H1 (cell line): ENCODE data around the gene SCN8A. TPM values are rescaled to one million over a fixed set of nuclear protein-coding genes. Genes with fewer than 3 reads are reported as not detected.

ENCODE experiments used
- CTCF ChIA-PET: fragments of 300-600 bp; sonication (Branson Sonifier 250); formaldehyde crosslinking; loops from one replicate; lab custom pipeline; 2021; ENCODE audit not compliant: partially characterized antibody; lab: Charles Lee
- POLR2A ChIA-PET: fragments of 300-600 bp; sonication (Branson Sonifier 250); formaldehyde crosslinking; loops from one replicate; lab custom pipeline; 2021; ENCODE audit warnings: inconsistent platforms; ENCODE audit not compliant: partially characterized antibody; lab: Charles Lee
- DNase-seq, 2 experiments: peaks; one replicate each; pipeline versions ENCODE4 v3.0.0 to v3.0.0-alpha.2; 2010 to 2022; ENCODE audit warnings: low spot score in 2 of 2, low read depth in 1 of 2, mixed read lengths in 1 of 2
- FAIRE-seq: peaks from 2 replicates; lab custom pipeline; 2011; peaks lifted over from hg19 to GRCh38; lab: Jason Lieb, UNC
- H2AFZ ChIP-seq: 2 replicates; pipeline ENCODE4 v1.8.1; 2012; ENCODE audit warnings: low read length, inconsistent platforms
- H2AK5ac ChIP-seq: 2 replicates; pipeline ENCODE4 v1.6.1; 2013; ENCODE audit warnings: low read depth, low read length
- H2BK120ac ChIP-seq: replicated peaks from 2 replicates; pipeline ENCODE3; 2013; ENCODE audit warnings: low read depth, low read length, inconsistent platforms
- H2BK12ac ChIP-seq: 2 replicates; pipeline ENCODE4 v1.6.1; 2013; ENCODE audit warnings: low read depth, low read length
- H2BK15ac ChIP-seq: 2 replicates; pipeline ENCODE4 v1.6.1; 2013; ENCODE audit warnings: low read length
- H2BK20ac ChIP-seq: 2 replicates; pipeline ENCODE4 v1.6.1; 2013; ENCODE audit warnings: low read length
- H2BK5ac ChIP-seq: 2 replicates; pipeline ENCODE4 v1.6.1; 2013; ENCODE audit warnings: low read depth, low read length
- H3K14ac ChIP-seq: 2 replicates; pipeline ENCODE4 v1.6.1; 2013; ENCODE audit warnings: inconsistent platforms; ENCODE audit not compliant: insufficient read length
- H3K18ac ChIP-seq: 2 replicates; pipeline ENCODE4 v1.6.1; 2013; ENCODE audit warnings: low read length; ENCODE audit errors: extremely low read depth
- H3K23ac ChIP-seq: 2 replicates; pipeline ENCODE4 v1.6.1; 2013; ENCODE audit warnings: inconsistent platforms; ENCODE audit not compliant: insufficient read length
- H3K23me2 ChIP-seq: 2 replicates; pipeline ENCODE4 v1.6.1; 2013; ENCODE audit warnings: low read depth, low read length
- H3K27ac ChIP-seq: 2 replicates; pipeline ENCODE4 v1.6.1; 2011; ENCODE audit warnings: low read depth, low read length, inconsistent platforms
- H3K27me3 ChIP-seq, 4 experiments: replicated peaks in 1 of 4; 1 replicate in 1 of 4; 2 replicates in 3 of 4; pipeline versions ENCODE4 v1.6.1 to v1.8.1; 2011 to 2013; ENCODE audit warnings: low read length in 3 of 4, mild to moderate bottlenecking in 3 of 4, inconsistent platforms in 2 of 4, mixed read lengths in 2 of 4, moderate library complexity in 1 of 4; ENCODE audit not compliant: control insufficient read depth in 3 of 4, insufficient read depth in 3 of 4; ENCODE audit errors: extremely low read depth in 1 of 4
- H3K36me3 ChIP-seq, 4 experiments: 2 replicates each; pipeline versions ENCODE4 v1.6.1 to v1.8.1; 2011 to 2013; ENCODE audit warnings: mild to moderate bottlenecking in 4 of 4, low read length in 3 of 4, moderate library complexity in 2 of 4, control low read depth in 1 of 4, inconsistent platforms in 1 of 4; ENCODE audit not compliant: insufficient read depth in 4 of 4, control insufficient read depth in 2 of 4
- H3K4ac ChIP-seq: replicated peaks from 2 replicates; pipeline ENCODE3; 2013; ENCODE audit warnings: low read length, low read depth, mixed read lengths, inconsistent platforms; ENCODE audit not compliant: insufficient read length
- H3K4me1 ChIP-seq, 4 experiments: replicated peaks in 1 of 4; 1 replicate in 1 of 4; 2 replicates in 3 of 4; pipeline versions ENCODE4 v1.6.1 to v1.8.1; 2011 to 2013; ENCODE audit warnings: low read length in 3 of 4, inconsistent platforms in 2 of 4, mixed read lengths in 1 of 4; ENCODE audit not compliant: insufficient read depth in 4 of 4, control insufficient read depth in 3 of 4
- H3K4me2 ChIP-seq, 2 experiments: 2 replicates each; pipeline versions ENCODE4 v1.6.1 to v1.8.1; 2011 to 2013; ENCODE audit warnings: low read depth in 2 of 2, low read length in 2 of 2, control low read depth in 1 of 2, inconsistent platforms in 1 of 2, mild to moderate bottlenecking in 1 of 2; ENCODE audit not compliant: insufficient read depth in 1 of 2
- H3K4me3 ChIP-seq, 4 experiments: fragments of 200-600, 300-600 bp in 1 of 4; sonication (generic), shearing (Covaris generic), sonication (Bioruptor Twin) in 1 of 4; 2 replicates each; pipeline versions ENCODE4 v1.5.1 to v1.8.1; 2011 to 2016; ENCODE audit warnings: low read length in 4 of 4, low read depth in 3 of 4, control low read depth in 2 of 4, inconsistent platforms in 2 of 4, mild to moderate bottlenecking in 2 of 4, mixed read lengths in 1 of 4, moderate library complexity in 1 of 4; ENCODE audit not compliant: insufficient read depth in 2 of 4; ENCODE audit errors: extremely low read depth in 1 of 4
- H3K56ac ChIP-seq: replicated peaks from 2 replicates; pipeline ENCODE3; 2013; ENCODE audit warnings: low read depth, mild to moderate bottlenecking, mixed read lengths, low read length, inconsistent platforms; ENCODE audit not compliant: insufficient read length
- H3K79me1 ChIP-seq: 2 replicates; pipeline ENCODE4 v1.6.1; 2013; ENCODE audit warnings: low read depth, low read length, control low read depth
- H3K79me2 ChIP-seq, 2 experiments: 2 replicates each; pipeline versions ENCODE4 v1.6.1 to v1.8.1; 2012 to 2013; ENCODE audit warnings: low read length in 2 of 2, mild to moderate bottlenecking in 2 of 2, inconsistent platforms in 1 of 2; ENCODE audit not compliant: insufficient read depth in 2 of 2, control insufficient read depth in 1 of 2
- H3K9ac ChIP-seq, 4 experiments: replicated peaks in 1 of 4; 1 replicate in 1 of 4; 2 replicates in 3 of 4; pipeline versions ENCODE4 v1.6.1 to v1.8.1; 2011 to 2013; ENCODE audit warnings: low read depth in 3 of 4, low read length in 3 of 4, control low read depth in 2 of 4, mild to moderate bottlenecking in 2 of 4, moderate library complexity in 2 of 4, inconsistent platforms in 1 of 4; ENCODE audit errors: extremely low read depth in 1 of 4
- H3K9me3 ChIP-seq, 2 experiments: 2 replicates each; pipeline versions ENCODE4 v1.6.1 to v1.8.1; 2012 to 2013; ENCODE audit warnings: mild to moderate bottlenecking in 2 of 2, moderate library complexity in 2 of 2, control low read depth in 1 of 2, inconsistent platforms in 1 of 2, low read depth in 1 of 2, low read length in 1 of 2, mixed read lengths in 1 of 2; ENCODE audit not compliant: insufficient read depth in 2 of 2
- H4K20me1 ChIP-seq, 2 experiments: replicated peaks in 1 of 2; 2 replicates each; pipeline versions ENCODE3 to v1.8.1; 2011 to 2013; ENCODE audit warnings: inconsistent platforms in 2 of 2, low read length in 2 of 2, mild to moderate bottlenecking in 1 of 2; ENCODE audit not compliant: insufficient read depth in 2 of 2, control insufficient read depth in 1 of 2
- H4K5ac ChIP-seq: 2 replicates; pipeline ENCODE4 v1.6.1; 2013; ENCODE audit warnings: low read length, low read depth, mixed read lengths, inconsistent platforms; ENCODE audit not compliant: insufficient read length
- H4K8ac ChIP-seq: 2 replicates; pipeline ENCODE4 v1.8.0; 2013; ENCODE audit warnings: mild to moderate bottlenecking, moderate library complexity, low read length, inconsistent platforms; ENCODE audit not compliant: insufficient read depth; ENCODE audit errors: extremely low read depth
- H4K91ac ChIP-seq: replicated peaks from 2 replicates; pipeline ENCODE3; 2013; ENCODE audit warnings: low read length, mixed read lengths, inconsistent platforms; ENCODE audit not compliant: insufficient read length
- ASH2L ChIP-seq: fragments of 200-600, 300-600 bp; sonication (generic); IDR thresholded peaks from one replicate; pipeline ENCODE4 v1.7.1; 2017; ENCODE audit warnings: low read length
- ATF3 ChIP-seq: IDR thresholded peaks from 2 replicates; pipeline ENCODE4 v1.6.1; 2011; ENCODE audit warnings: low read depth, mild to moderate bottlenecking, low read length; ENCODE audit not compliant: insufficient read depth
- CHD2 ChIP-seq: IDR thresholded peaks from 2 replicates; pipeline ENCODE4 v1.6.1; 2012; ENCODE audit warnings: low read length, improper control_type of control experiment
- EGR1 ChIP-seq: IDR thresholded peaks from 2 replicates; pipeline ENCODE4 v1.6.1; 2011; ENCODE audit warnings: low read depth, low read length, borderline replicate concordance
- GABPA ChIP-seq: IDR thresholded peaks from 2 replicates; pipeline ENCODE4 v1.6.1; 2011; ENCODE audit warnings: mild to moderate bottlenecking, low read length, moderate library complexity, borderline replicate concordance; ENCODE audit not compliant: insufficient read depth
- KDM4A ChIP-seq: IDR thresholded peaks from one replicate; pipeline ENCODE4 v1.7.1; 2012; ENCODE audit warnings: low read depth, mild to moderate bottlenecking, moderate library complexity, low read length, inconsistent platforms; ENCODE audit not compliant: severe bottlenecking
- KDM5A ChIP-seq: fragments of 200-600 bp; IDR thresholded peaks from 2 replicates; pipeline ENCODE4 v1.7.1; 2012; ENCODE audit warnings: mild to moderate bottlenecking, low read length, inconsistent platforms, mixed read lengths
- MAX ChIP-seq: IDR thresholded peaks from 2 replicates; pipeline ENCODE4 v1.6.1; 2012; ENCODE audit warnings: inconsistent platforms
- NRF1 ChIP-seq: IDR thresholded peaks from 2 replicates; pipeline ENCODE4 v1.6.1; 2011; ENCODE audit warnings: mild to moderate bottlenecking, low read depth, low read length, improper control_type of control experiment
- POU5F1 ChIP-seq: IDR thresholded peaks from 2 replicates; pipeline ENCODE4 v1.6.1; 2011; ENCODE audit warnings: low read depth, mild to moderate bottlenecking, low read length, moderate library complexity
- SAP30 ChIP-seq: fragments of 300-600 bp; sonication (generic); IDR thresholded peaks from 2 replicates; pipeline ENCODE4 v1.7.1; 2012; ENCODE audit warnings: low read length, moderate library complexity, mild to moderate bottlenecking, inconsistent platforms; ENCODE audit not compliant: insufficient read depth, insufficient replicate concordance
- SIN3A ChIP-seq, 2 experiments: IDR thresholded peaks in 1 of 2; conservative IDR thresholded peaks in 1 of 2; 2 replicates each; pipeline ENCODE4 v1.6.1; 2011 to 2012; ENCODE audit warnings: low read length in 2 of 2, improper control_type of control experiment in 1 of 2, low read depth in 1 of 2, mild to moderate bottlenecking in 1 of 2
- SIRT6 ChIP-seq: IDR thresholded peaks from one replicate; pipeline ENCODE4 v1.7.1; 2012; ENCODE audit warnings: low read length, inconsistent platforms
- WGBS, 2 experiments: shearing (Covaris generic) in 1 of 2; methylation state at CpG; one replicate each; pipeline versions ENCODE4 v1.1.6 to v1.1.7; 2013 to 2015; ENCODE audit warnings: low lambda C conversion rate in 2 of 2, mixed read lengths in 2 of 2, inconsistent platforms in 1 of 2, low coverage in 1 of 2, missing lambda C conversion rate in 1 of 2; ENCODE audit not compliant: insufficient replicate concordance in 2 of 2, insufficient coverage in 1 of 2, insufficient read length in 1 of 2; ENCODE audit errors: extremely low coverage in 1 of 2, missing lambda C conversion rate in 1 of 2; 5-methylcytosine and 5-hydroxymethylcytosine counted together
- polyA plus RNA-seq, 7 experiments: library from polyadenylated mRNA; depleted of rRNA in 3 of 7; stranded (reverse) in 5 of 7; unstranded in 2 of 7; fragments of >200 nt in 5 of 7; fragments of 200-250 nt in 2 of 7; gene quantifications; 1 replicate in 5 of 7; 2 replicates in 1 of 7; 4 replicates in 1 of 7; pipeline versions ENCODE4 v1.2.1 to v1.2.3, GENCODE V29; 2011 to 2013; ENCODE audit warnings: missing spikeins in 2 of 7, mixed read lengths in 2 of 7
- total RNA-seq: library from RNA; stranded (reverse); fragmentation: NEBNext Ultra II Directional; extraction: Animal tissue kit (Norgen Biotek cat#: 25700); gene quantifications from 2 replicates; pipeline ENCODE4 v1.2.1, GENCODE V29; 2021

Gene SCN8A
- total and polyA plus RNA-seq, 2 of the 8 experiments (the other 6 are each of a cell fraction or from before 2014, with no cell fraction given) = 6.3 to 10.7 TPM

- Histone ChIP-seq H3K18ac (no peak overlapping the region), H2BK20ac (no peak overlapping the region), H3K4me1 (no peaks in the 10 kb centered on the region), H4K8ac (no peak overlapping the region), H3K36me3 (peaks cover 0 to 4% (median 2%) of the 10 kb centered on the region in 4 experiments; a peak in 3 of 8 replicates), H3K4me2 (no peak overlapping the region), H2BK5ac (no peak overlapping the region), H3K9ac (no peak overlapping the region), H3K56ac (no peak overlapping the region), H3K4me3 (no peak overlapping the region), H4K91ac (no peak overlapping the region), H3K79me1 (no peaks in the 10 kb centered on the region), H3K27me3 (no peaks in the 10 kb centered on the region), H3K27ac (no peak overlapping the region), H3K79me2 (no peaks in the 10 kb centered on the region), H4K5ac (no peak overlapping the region), H3K23ac (no peak overlapping the region), H2AFZ (no peak overlapping the region), H3K14ac (no peak overlapping the region), H2BK120ac (no peak overlapping the region), H2AK5ac (no peak overlapping the region), H3K4ac (no peak overlapping the region), H3K9me3 (peaks cover 1 to 9% of the 10 kb centered on the region in 2 experiments; a peak in 2 of 4 replicates), H2BK15ac (no peak overlapping the region), H2BK12ac (no peak overlapping the region), H4K20me1 (no peaks in the 10 kb centered on the region), H3K23me2 (no peaks in the 10 kb centered on the region; the same call in 1 of the 2 replicates)
- ChIA-PET POLR2A (no interaction called here), CTCF (no interaction called here)
- 89% methylated on average over 4 of the region's 4 CpGs; no CpG with 5 or more reads in 1 of the 2 experiments for WGBS, 2 experiments
- DNase-seq (no peak), FAIRE-seq (peak; percentile 13)
- TF ChIP-seq KDM5A = no peak
- no peak for TF ChIP-seq ATF3
- no peak for TF ChIP-seq POU5F1
- no peak for TF ChIP-seq ASH2L
- TF ChIP-seq GABPA = no peak
- TF ChIP-seq SIN3A (conservative IDR thresholded peaks at IDR 0.05 in 1 of 2, IDR thresholded peaks at IDR 0.05 in 1 of 2; ENCODE audit: low read depth in 1 of 2, low read length in 2 of 2) = no peak
- no peak for TF ChIP-seq KDM4A
- TF ChIP-seq CHD2 = no peak
- TF ChIP-seq SAP30 = no peak
- TF ChIP-seq SIRT6 = no peak
- no peak for TF ChIP-seq EGR1
- TF ChIP-seq MAX = no peak
- TF ChIP-seq NRF1 = no peak
Measured at GRCh38 chr12:51729331-51729730, 138.3 kb downstream of the SCN8A start.
